Vagina (tissue), 2 donors: ENCODE data around the gene SUMF1.
"Not testable (repeated sequence)": the region's sequence is repeated elsewhere in the genome, so short reads cannot be mapped to it uniquely, and the experiment has no call there.

ENCODE experiments used
- CTCF ChIP-seq, 3 experiments: fragments of 450-650 bp in 2 of 3; fragments of 200-600 bp in 1 of 3; sonication (generic) in 1 of 3; IDR thresholded peaks; one replicate each; pipeline ENCODE4 v1.5.1; 2017 to 2019; ENCODE audit warnings: antibody characterized with exemption in 3 of 3, mild to moderate bottlenecking in 2 of 3, moderate library complexity in 2 of 3
- POLR2A ChIP-seq, 2 donors: fragments of 450-650 bp; IDR thresholded peaks; one replicate each; pipeline ENCODE4 v1.6.1; 2017; ENCODE audit warnings: antibody characterized with exemption in 2 of 2, mild to moderate bottlenecking in 2 of 2, moderate library complexity in 2 of 2

DNA sequence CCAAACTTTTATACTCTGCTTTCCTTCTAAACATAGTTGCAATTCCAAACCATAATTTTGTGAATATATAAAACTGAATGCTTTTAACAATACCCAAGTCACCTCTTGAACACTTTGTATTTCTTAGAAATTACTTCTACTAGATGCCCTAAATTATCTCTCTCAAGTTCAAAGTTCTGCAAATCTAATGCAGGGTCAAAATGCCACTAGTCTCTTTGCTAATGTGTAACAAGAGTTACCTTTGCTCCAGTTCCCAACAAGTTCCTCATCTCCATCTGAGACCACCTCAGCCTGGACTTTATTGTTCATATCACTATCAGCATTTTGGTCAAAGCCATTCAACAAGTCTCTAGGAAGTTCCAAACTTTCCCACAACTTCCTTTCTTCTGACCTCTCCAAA is 137.3 kb downstream of the SUMF1 start:
- not testable (repeated sequence) for TF ChIP-seq POLR2A, CTCF (IDR thresholded peaks at IDR 0.05)
